ENCODE results near the gene ABLIM2.

Gene ABLIM2

DNA sequence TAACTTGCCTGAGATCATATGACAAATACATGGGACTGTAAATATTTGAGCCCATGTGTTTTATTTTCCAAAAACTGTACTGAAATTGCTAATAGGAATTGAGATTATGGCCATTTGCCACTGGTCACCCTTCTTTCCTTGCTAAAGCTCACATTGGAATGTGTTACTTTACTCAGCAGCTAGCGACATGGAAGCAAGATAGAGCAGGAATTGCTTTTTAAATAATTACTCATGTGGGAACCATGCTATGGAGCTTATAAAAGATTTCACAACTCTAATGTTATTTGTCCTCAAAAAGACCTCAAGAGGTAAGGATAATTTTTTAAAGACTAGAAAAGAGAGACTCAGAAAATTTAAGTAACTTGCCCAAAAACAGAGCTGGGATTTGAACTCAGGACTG is 170.2 kb downstream of the ABLIM2 start:
- no peak overlapping the region for H3K27ac ChIP-seq
- TF ChIP-seq, protein P1, sequence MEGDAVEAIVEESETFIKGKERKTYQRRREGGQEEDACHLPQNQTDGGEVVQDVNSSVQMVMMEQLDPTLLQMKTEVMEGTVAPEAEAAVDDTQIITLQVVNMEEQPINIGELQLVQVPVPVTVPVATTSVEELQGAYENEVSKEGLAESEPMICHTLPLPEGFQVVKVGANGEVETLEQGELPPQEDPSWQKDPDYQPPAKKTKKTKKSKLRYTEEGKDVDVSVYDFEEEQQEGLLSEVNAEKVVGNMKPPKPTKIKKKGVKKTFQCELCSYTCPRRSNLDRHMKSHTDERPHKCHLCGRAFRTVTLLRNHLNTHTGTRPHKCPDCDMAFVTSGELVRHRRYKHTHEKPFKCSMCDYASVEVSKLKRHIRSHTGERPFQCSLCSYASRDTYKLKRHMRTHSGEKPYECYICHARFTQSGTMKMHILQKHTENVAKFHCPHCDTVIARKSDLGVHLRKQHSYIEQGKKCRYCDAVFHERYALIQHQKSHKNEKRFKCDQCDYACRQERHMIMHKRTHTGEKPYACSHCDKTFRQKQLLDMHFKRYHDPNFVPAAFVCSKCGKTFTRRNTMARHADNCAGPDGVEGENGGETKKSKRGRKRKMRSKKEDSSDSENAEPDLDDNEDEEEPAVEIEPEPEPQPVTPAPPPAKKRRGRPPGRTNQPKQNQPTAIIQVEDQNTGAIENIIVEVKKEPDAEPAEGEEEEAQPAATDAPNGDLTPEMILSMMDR (conservative IDR thresholded peaks at IDR 0.05) = no peak

DNA sequence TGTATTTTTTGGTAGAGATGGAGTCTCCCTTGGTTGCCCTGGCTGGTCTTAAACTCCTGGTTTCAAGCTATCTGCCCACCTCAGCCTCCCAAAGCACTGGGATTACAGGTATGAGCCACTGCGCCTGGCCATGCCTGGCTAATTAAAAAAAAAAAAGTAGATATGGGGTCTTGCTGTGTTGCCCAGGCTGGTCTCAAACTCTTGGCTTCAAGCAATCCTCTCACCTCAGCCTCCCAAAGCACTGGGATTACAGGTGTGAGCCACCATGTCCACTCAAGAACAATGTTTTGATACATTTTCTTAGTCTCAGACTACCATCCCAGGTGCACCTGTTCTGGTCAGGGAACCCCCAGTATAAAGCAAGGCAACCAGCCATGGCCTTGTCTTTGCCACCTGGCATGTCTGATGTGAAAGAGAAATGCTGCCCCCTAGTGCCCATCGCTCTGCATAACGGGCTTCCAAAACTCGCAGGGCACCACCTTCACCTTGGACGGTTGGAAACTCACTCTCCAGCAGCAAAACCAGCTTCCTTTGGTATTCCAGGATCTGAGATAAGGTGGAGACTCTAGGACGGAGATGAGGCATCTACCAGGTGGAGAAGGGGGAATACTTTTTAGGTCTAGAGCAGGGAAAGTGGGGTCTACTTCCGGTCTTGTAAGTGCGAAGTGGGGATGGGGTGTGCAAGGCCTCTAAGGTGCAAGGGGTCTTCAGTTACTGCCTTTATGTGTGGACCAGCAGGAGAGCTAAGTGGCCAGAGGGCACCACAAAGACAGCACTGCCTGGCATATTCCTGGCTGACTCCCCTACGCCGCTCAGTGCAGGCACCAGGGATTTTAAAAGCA is 171.2 kb downstream of the ABLIM2 start:
- H3K27ac ChIP-seq = no peak overlapping the region
- TF ChIP-seq, protein P1 (conservative IDR thresholded peaks at IDR 0.05) = peak; percentile 87

DNA sequence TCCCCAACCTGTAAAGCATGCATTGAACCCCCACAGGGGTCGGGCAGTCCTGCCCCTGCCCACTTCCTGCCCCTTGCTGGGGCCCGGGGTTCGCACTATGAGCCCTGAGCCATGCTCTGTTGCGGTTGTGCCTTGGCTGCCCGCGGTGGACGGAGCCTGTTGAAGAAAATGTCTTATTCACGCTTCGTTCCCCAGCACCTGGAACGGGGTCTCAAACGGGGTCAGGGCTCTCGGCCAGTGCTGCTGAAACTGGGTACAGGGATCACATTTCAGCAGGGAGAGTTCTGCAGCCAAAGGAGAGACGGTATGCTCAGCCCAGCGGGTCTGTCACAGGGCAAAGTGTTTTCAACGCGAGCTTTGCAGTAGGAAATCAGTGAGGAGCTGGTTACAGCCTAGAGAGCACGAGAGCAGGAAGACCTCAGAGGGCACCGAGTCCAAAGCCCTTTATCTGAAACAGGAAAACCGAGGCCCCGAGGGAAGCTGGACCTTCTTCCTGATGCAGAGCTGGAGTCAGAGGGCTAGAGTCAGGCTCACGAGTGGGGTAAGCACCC is 172.6 kb downstream of the ABLIM2 start:
- H3K27ac ChIP-seq = no peak overlapping the region
- TF ChIP-seq, protein P1 (conservative IDR thresholded peaks at IDR 0.05) = no peak

DNA sequence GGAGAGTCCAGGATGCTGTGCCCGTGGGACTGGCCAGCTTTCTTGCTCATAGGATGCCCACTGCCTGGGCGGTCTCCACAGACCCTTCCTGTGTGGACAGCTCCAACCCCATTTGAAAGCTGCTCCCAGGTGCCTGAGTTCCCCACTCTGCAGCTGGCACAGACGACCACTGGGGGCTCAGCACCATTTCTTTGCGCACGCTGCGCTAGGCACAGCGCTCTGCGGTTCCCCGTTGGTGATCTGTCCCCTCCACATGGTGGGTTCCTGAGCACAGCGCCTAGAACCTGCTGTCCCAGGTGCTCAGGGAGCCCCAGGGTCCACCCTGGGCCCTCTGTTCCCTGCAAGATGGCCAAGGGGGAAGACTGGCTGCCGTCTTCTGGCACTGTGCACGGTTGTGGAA is 173.5 kb downstream of the ABLIM2 start:
- TF ChIP-seq, protein P1 (conservative IDR thresholded peaks at IDR 0.05) = no peak

DNA sequence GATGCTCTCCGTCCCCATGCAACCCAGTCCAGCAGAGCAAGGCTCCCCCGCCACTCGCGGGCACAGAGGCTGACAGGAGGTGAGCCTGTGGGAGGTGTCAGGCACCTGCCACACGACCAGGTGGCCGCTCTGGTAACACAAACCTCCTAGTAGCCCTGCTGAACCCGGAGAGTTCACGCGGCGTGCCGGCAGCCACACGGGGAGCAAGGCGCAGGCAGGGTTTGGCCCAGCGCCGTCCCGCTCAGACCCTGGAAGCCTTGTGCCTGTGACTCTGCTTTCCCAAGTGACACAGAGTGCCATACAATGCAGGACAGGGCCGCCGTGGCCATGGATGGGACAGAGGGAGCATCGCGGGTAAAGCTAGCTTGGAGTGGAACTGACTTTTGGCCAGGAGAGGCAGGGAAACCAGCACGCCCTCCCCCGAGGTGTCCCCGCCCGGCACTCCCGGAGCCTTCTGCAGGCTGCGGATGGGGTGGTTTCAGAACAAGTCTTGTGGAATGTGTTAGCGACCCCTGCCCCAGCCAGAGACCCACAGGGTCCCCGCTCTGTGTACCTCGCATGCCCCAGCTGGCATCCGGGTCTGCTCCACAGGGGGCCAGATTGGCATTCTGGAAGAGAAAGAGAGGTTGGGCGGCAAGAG is 174.2 kb downstream of the ABLIM2 start:
- TF ChIP-seq, protein P1 (conservative IDR thresholded peaks at IDR 0.05) = no peak
- no peak overlapping the region for H3K27ac ChIP-seq

More for the DNA sequence above, 173.5 kb downstream of the ABLIM2 start:
- H3K27ac ChIP-seq = no peak overlapping the region

DNA sequence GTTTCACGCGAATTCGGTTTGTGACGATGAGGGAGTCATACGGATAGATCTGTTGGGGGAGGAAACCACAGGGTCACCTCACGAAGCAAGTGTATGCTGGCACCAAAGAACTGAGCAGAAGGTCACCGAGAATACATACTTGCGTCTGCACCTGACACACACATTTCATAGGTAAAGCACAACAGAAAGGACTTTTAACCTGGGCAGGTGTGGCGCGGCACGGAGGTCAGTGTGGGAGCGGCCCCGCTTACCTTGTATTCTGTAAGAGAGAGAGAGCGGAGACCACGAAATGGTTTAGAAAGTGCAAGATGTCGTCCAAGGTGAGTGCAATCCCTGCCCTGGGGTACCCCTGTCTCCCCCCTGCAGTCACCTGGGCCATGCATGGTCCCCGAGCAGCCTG is 175.3 kb downstream of the ABLIM2 start:
- TF ChIP-seq, protein P1 (conservative IDR thresholded peaks at IDR 0.05) = no peak

DNA sequence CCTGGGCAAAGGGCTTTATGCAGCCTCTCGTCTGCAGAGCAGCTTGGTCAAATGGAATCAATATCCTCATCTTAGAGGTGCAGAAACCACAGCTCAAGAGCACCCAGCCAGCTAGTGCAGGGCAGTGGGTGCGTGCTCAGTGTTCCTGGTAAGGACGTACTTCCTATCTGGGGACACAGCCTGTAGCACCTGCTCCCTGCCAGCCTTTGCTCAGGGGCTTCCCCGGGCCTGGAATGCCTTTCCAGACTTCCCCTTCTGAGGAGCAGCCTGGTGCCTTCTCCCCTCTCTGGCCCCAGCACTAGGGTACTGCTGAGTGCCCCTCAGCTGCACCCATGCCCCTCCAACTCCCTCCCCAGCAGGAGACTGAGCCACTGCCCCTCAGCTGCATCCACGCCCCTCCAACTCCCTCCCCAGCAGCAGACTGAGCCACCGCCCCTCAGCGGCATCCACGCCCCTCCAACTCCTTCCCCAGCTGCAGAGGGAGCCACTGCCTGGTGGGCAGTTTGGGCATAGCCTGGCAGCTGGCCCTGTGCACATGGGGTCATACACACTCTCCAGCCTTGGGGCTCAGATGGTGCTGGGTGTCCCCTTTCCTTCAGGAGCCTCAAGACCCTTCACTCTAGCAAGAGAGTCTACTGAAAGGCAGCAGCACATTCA is 176.7 kb downstream of the ABLIM2 start:
- no peak overlapping the region for H3K27ac ChIP-seq
- TF ChIP-seq, protein P1 (conservative IDR thresholded peaks at IDR 0.05) = no peak

More for the DNA sequence above, 175.3 kb downstream of the ABLIM2 start:
- H3K27ac ChIP-seq = no peak overlapping the region
